ENCODE results near the gene GPATCH1.

The GPATCH1 gene

GRCh38 chr19:33096005-33096404 is 15.0 kb downstream of the GPATCH1 start:
- no peak overlapping the region for H3K9ac ChIP-seq (ENCODE audit: low read length)
- no peak overlapping the region for H2AFZ ChIP-seq (ENCODE audit: low read length)
- H3K27me3 ChIP-seq (ENCODE audit: insufficient read depth, low read length): no peaks in the 10 kb centered on the region
- H3F3A ChIP-seq (ENCODE audit: insufficient read depth, low read length): no peaks in the 10 kb centered on the region
- H3K9me2 ChIP-seq (ENCODE audit: low read depth, low read length): no peaks in the 10 kb centered on the region
- H3K4me1 ChIP-seq (ENCODE audit: insufficient read depth, low read length, severe bottlenecking): no peaks in the 10 kb centered on the region
- H3K4me3 ChIP-seq (ENCODE audit: low read depth, low read length, poor library complexity, severe bottlenecking): no peak overlapping the region
- no peak for TF ChIP-seq EZH2 (IDR thresholded peaks at IDR 0.05; ENCODE audit: borderline replicate concordance, low read length)
- TF ChIP-seq, protein P1, sequence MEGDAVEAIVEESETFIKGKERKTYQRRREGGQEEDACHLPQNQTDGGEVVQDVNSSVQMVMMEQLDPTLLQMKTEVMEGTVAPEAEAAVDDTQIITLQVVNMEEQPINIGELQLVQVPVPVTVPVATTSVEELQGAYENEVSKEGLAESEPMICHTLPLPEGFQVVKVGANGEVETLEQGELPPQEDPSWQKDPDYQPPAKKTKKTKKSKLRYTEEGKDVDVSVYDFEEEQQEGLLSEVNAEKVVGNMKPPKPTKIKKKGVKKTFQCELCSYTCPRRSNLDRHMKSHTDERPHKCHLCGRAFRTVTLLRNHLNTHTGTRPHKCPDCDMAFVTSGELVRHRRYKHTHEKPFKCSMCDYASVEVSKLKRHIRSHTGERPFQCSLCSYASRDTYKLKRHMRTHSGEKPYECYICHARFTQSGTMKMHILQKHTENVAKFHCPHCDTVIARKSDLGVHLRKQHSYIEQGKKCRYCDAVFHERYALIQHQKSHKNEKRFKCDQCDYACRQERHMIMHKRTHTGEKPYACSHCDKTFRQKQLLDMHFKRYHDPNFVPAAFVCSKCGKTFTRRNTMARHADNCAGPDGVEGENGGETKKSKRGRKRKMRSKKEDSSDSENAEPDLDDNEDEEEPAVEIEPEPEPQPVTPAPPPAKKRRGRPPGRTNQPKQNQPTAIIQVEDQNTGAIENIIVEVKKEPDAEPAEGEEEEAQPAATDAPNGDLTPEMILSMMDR (IDR thresholded peaks at IDR 0.05; ENCODE audit: low read length): no peak
- no peaks in the 10 kb centered on the region for H3K79me2 ChIP-seq (ENCODE audit: insufficient read depth, low read length)
- no peak overlapping the region for H3K4me2 ChIP-seq (ENCODE audit: low read length)
- peaks cover 64% of the 10 kb centered on the region for H3K36me3 ChIP-seq (ENCODE audit: insufficient read depth, low read length)
- H3K9me3 ChIP-seq (ENCODE audit: low read length): no peaks in the 10 kb centered on the region
- H4K20me1 ChIP-seq (ENCODE audit: insufficient read depth, low read length): no peaks in the 10 kb centered on the region
- H3K27ac ChIP-seq (ENCODE audit: low read depth, low read length, poor library complexity, severe bottlenecking): no peak overlapping the region

DNA sequence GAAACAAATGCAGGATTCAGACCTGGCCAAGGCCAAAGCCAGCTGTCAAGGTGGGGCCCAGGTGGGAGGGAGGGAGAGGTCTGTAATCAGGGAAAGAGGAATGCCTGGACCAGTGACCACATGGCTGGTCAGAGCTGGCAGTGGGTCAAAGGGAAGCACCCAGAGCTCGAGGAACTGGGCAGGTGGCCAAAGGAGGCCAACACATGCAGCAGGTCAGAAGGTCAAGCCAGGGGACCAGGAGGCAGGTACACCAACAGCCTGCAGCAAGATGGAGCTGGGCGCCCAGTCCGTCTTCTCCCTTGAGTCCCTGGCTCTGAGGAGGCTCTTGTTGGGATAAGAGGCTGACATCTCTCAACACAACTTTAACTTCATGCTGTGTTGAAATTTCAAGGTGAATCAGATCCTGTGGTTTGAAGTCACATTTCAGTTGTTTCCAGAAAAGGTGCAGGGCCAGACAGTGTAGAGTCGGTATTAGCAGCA is 17.1 kb downstream of the GPATCH1 start:
- Histone ChIP-seq H3K9me3 (ENCODE audit: low read length) (no peaks in the 10 kb centered on the region), H3K4me1 (ENCODE audit: insufficient read depth, low read length, severe bottlenecking) (no peaks in the 10 kb centered on the region), H3K27ac (ENCODE audit: low read depth, low read length, poor library complexity, severe bottlenecking) (no peak overlapping the region), H3K4me2 (ENCODE audit: low read length) (no peak overlapping the region), H3K36me3 (ENCODE audit: insufficient read depth, low read length) (peaks cover 71% of the 10 kb centered on the region), H3K9ac (ENCODE audit: low read length) (no peak overlapping the region), H4K20me1 (ENCODE audit: insufficient read depth, low read length) (no peaks in the 10 kb centered on the region), H3K9me2 (ENCODE audit: low read depth, low read length) (no peaks in the 10 kb centered on the region), H3K79me2 (ENCODE audit: insufficient read depth, low read length) (no peaks in the 10 kb centered on the region), H2AFZ (ENCODE audit: low read length) (no peak overlapping the region), H3K27me3 (ENCODE audit: insufficient read depth, low read length) (no peaks in the 10 kb centered on the region), H3F3A (ENCODE audit: insufficient read depth, low read length) (no peaks in the 10 kb centered on the region), H3K4me3 (ENCODE audit: low read depth, low read length, poor library complexity, severe bottlenecking) (no peak overlapping the region)
- TF ChIP-seq EZH2 (IDR thresholded peaks at IDR 0.05; ENCODE audit: borderline replicate concordance, low read length): no peak
- TF ChIP-seq, protein P1 (IDR thresholded peaks at IDR 0.05; ENCODE audit: low read length): no peak

GRCh38 chr19:33100894-33101644 is 20.1 kb downstream of the GPATCH1 start:
- Histone ChIP-seq H3K79me2 (ENCODE audit: insufficient read depth, low read length) (no peaks in the 10 kb centered on the region), H3K27ac (ENCODE audit: low read depth, low read length, poor library complexity, severe bottlenecking) (no peak overlapping the region), H3K9me2 (ENCODE audit: low read depth, low read length) (no peaks in the 10 kb centered on the region), H3K36me3 (ENCODE audit: insufficient read depth, low read length) (peaks cover 62% of the 10 kb centered on the region), H3K4me2 (ENCODE audit: low read length) (no peak overlapping the region), H2AFZ (ENCODE audit: low read length) (no peak overlapping the region), H3K9ac (ENCODE audit: low read length) (no peak overlapping the region), H3K27me3 (ENCODE audit: insufficient read depth, low read length) (no peaks in the 10 kb centered on the region), H3F3A (ENCODE audit: insufficient read depth, low read length) (no peaks in the 10 kb centered on the region), H3K4me3 (ENCODE audit: low read depth, low read length, poor library complexity, severe bottlenecking) (no peak overlapping the region), H3K9me3 (ENCODE audit: low read length) (no peaks in the 10 kb centered on the region), H4K20me1 (ENCODE audit: insufficient read depth, low read length) (no peaks in the 10 kb centered on the region), H3K4me1 (ENCODE audit: insufficient read depth, low read length, severe bottlenecking) (no peaks in the 10 kb centered on the region)
- TF ChIP-seq EZH2 (IDR thresholded peaks at IDR 0.05; ENCODE audit: borderline replicate concordance, low read length): no peak
- TF ChIP-seq, protein P1 (IDR thresholded peaks at IDR 0.05; ENCODE audit: low read length): no peak
